HPDE6-E6E7 (cell line): ENCODE data around the gene MMAA.
A peak's percentile ranks its signal among the peaks of the same experiment; 100 is the strongest.
"Not testable (repeated sequence)": the region's sequence is repeated elsewhere in the genome, so short reads cannot be mapped to it uniquely, and the experiment has no call there.

Experiments used
- DNase-seq: peaks from one replicate; pipeline ENCODE4 v3.0.0; 2011; ENCODE audit warnings: missing footprints; ENCODE audit errors: extremely low spot score

The MMAA gene

GRCh38 chr4:145618932-145619638 is at the start of gene MMAA:
Gene MMAA, plus strand, starts transcription at chr4:145619385. Its CDS starts 19,755 bp downstream, at chr4:145639140.
- DNase-seq = peak; percentile 88

GRCh38 chr4:145574546-145574945 is 44.6 kb upstream of the MMAA start:
- DNase-seq = not testable (repeated sequence)

GRCh38 chr4:145580906-145581305 is 38.3 kb upstream of the MMAA start:
- DNase-seq = no peak

GRCh38 chr4:145583191-145584055 is 35.8 kb upstream of the MMAA start:
- no peak for DNase-seq

- no peak for DNase-seq
Measured at GRCh38 chr4:145587088-145587754, 32.0 kb upstream of the MMAA start.

- DNase-seq = not testable (repeated sequence)
Measured at GRCh38 chr4:145589381-145589780, 29.8 kb upstream of the MMAA start.

GRCh38 chr4:145589916-145590702 is 29.1 kb upstream of the MMAA start:
- DNase-seq = no peak

- no peak for DNase-seq
Measured at GRCh38 chr4:145602129-145602760, 16.9 kb upstream of the MMAA start.

GRCh38 chr4:145605941-145606340 is 13.2 kb upstream of the MMAA start:
- no peak for DNase-seq

GRCh38 chr4:145609481-145610427 is 9.4 kb upstream of the MMAA start:
- DNase-seq = peak; percentile 16

GRCh38 chr4:145613566-145614232 is 5.5 kb upstream of the MMAA start:
- DNase-seq = no peak

GRCh38 chr4:145614233-145614610 is 5.0 kb upstream of the MMAA start:
- DNase-seq = no peak

- DNase-seq = peak; percentile 5
Measured at GRCh38 chr4:145618210-145618931, 814 bp upstream of the MMAA start.

- peak; percentile 37 for DNase-seq
Measured at GRCh38 chr4:145619639-145619996, 433 bp downstream of the MMAA start.

- DNase-seq = not testable (repeated sequence)
Measured at GRCh38 chr4:145622067-145622466, 2.9 kb downstream of the MMAA start.

- DNase-seq = no peak
Measured at GRCh38 chr4:145623831-145624230, 4.6 kb downstream of the MMAA start.

GRCh38 chr4:145625677-145626622 is 6.8 kb downstream of the MMAA start:
- DNase-seq = no peak

- DNase-seq = no peak
Measured at GRCh38 chr4:145626623-145626982, 7.4 kb downstream of the MMAA start.
